Subcutaneous adipose tissue (tissue), 4 donors: ENCODE data around the gene DYRK3. TPM values are rescaled to one million over a fixed set of nuclear protein-coding genes. Genes with fewer than 3 reads are reported as not detected.

Experiments
- total RNA-seq, 4 donors: library from RNA; depleted of rRNA; stranded (reverse); fragments of >200 nt; gene quantifications; one replicate each; pipeline ENCODE4 v1.1.0, GENCODE V29; 2016
- TF ChIP-seq, protein P1 (sequence below): fragments of 450-650 bp; IDR thresholded peaks from one replicate; pipeline ENCODE4 v1.5.1; 2016; ENCODE audit warnings: low read depth, mild to moderate bottlenecking, control low read depth, antibody characterized with exemption, moderate library complexity

The DYRK3 gene
- total RNA-seq, 4 donors from 2014 or later = 7.6 to 11.3 (median 9.8) TPM

DNA sequence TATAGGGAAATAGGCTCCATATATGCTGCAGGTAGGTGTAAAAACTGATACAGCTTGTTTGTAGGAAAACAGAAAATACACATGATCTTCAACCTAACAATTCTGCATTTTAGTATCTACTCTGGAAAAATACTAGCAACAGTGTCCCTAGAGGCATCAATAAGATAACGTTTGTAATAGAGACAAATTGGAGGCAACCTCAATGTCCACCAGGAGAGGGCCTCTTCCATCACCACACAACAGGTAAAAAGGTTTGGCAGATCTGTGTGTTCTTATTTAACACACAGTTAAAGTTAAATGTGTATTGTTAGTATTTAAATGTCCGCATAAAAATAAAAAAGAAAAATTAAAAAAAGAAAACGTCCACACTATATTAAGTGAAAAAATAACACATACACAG is 28.5 kb upstream of the DYRK3 start:
- TF ChIP-seq, protein P1, sequence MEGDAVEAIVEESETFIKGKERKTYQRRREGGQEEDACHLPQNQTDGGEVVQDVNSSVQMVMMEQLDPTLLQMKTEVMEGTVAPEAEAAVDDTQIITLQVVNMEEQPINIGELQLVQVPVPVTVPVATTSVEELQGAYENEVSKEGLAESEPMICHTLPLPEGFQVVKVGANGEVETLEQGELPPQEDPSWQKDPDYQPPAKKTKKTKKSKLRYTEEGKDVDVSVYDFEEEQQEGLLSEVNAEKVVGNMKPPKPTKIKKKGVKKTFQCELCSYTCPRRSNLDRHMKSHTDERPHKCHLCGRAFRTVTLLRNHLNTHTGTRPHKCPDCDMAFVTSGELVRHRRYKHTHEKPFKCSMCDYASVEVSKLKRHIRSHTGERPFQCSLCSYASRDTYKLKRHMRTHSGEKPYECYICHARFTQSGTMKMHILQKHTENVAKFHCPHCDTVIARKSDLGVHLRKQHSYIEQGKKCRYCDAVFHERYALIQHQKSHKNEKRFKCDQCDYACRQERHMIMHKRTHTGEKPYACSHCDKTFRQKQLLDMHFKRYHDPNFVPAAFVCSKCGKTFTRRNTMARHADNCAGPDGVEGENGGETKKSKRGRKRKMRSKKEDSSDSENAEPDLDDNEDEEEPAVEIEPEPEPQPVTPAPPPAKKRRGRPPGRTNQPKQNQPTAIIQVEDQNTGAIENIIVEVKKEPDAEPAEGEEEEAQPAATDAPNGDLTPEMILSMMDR = no peak

DNA sequence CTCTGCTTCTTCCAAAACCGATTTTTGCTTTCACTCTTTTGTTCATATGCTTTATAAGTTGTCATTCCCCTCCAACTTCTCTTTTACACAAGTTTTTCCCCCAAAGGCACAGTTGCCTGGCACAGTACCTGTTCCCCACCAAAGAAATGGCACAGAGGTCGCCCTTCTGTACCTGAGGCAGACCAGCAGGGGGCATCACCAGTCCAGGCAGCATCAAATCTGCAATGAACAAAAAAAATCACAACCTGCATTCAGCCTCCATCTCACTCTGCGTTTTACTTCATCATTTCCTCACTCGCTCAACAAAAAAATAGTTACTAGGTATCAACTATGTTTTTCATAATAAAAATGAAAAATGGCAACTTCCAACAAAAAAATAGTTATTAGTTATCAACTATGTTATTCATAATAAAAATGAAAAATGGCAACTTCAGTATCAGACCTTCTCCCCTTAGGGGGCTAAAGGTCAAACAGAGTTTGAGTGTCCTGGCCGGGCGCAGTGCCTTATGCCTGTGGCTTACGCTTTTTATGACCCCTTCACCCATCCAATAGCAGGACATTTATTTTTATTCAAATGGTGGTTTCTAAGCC is 27.1 kb upstream of the DYRK3 start:
- TF ChIP-seq, protein P1 = no peak

DNA sequence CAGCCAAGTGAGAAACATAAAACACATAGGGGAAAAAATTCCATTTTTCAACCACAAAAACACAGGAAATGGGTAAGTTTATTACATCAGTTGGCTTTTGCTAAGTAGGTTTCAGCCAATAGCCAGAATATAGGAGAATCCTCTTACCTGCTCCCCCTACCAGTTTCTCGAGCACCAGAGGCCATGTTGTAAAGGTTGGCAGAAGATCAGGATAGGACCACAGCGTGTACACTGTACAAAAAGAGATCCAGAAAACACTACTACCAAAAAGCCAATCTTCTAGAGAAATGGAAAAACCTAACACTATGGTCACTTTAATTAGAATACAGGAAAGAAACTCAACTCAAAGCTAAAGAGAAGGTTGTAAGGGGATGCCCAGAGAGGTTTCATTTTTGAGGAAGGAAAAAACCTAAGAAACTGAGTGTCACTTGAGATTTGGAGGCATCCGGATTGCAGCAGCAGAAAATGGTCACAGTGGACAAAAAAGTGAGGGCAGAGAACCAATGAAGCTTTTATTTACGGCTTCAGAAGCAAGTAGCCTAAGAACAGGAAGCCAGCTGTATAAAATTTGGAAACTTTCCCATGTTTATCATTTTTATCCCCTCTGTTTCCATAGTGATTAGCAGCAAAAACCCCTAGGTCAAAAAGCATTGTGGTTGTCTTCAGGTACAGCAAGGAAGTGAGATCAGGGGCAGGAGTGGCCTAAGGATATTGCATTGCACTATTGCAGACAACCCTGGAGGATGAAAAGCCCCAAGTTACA is 25.9 kb upstream of the DYRK3 start:
- TF ChIP-seq, protein P1 = no peak

DNA sequence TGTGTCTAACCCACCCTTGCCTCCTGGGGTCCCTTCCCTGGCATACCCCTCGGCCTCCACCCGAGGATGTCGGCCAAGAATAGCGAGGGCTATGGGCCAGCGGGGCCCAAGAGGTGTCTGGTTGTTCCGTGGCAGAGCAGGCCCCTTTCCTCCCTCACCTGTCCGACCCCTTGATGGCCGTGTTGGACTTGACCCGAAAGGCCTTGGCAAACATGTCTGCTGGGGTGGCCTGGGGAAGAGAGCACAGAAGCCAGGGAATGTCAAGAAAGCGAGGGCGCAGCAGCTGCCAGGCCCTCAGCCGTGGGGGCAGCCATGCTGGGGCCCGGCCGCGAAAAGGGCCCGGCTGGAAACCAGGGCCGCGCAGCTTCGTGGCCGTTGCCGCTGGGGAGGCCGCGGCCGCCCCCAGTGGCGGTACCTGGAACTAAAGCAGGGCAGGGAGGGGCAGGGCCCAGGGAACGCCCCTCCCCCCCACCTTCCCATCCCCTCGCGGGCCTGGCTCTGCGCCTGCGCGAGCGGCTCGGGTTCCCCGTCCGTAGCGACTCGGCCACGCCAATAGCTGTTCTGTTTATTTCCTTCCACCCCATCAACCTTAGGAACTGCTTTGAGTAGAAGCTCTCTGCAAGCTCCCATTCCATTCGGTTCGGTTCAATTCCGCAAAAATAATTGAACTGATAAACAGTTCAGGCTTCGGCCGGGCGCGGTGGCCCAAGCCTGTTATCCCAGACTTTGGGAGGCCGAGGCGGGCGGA is 23.0 kb upstream of the DYRK3 start, which contains the start of gene EIF2D:
Gene EIF2D, minus strand, starts transcription at position 337 of the 748 bp plus-strand sequence. Its CDS starts 123 bp downstream, at position 214.
- TF ChIP-seq, protein P1 = no peak

DNA sequence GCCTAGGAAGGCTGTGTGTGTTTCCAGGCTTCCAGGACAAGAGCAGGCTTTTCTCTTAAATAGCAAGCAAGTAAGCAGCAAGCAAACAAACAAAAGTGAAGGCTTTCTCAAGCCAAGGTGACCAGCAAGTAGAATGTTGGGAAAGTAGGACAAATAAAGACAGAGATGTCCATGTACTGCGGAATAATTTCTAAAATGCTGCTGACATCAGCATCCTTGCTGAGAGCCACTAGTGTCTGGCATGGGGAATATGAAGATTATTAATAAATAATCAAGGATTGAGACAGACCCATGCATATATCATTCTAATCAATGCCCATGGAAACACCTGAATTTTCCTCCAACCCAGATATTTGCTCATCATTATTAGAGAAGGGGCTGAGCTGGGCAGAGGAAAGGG is 6.4 kb upstream of the DYRK3 start:
- TF ChIP-seq, protein P1 = no peak

DNA sequence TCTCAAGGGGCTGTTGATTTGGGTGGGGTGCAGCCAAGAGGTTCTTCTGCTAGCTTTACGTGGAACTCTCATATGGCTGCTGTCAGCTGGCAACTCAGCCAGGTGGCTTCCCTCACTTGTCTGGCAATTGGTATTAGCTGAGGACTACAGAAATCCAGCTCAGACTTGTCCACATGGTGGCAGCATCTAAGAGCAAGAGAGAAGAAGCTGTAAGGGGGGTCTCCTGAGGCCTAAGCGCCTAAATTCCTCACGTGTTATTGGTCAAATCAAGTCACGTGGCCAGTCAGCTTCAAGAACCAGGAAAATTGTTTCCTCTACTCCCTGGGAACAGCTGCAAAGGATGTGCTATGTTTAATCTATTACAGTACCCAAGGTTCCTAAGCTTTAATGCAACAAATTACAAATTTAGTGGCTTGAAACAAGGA is 4.2 kb upstream of the DYRK3 start:
- TF ChIP-seq, protein P1 = no peak

DNA sequence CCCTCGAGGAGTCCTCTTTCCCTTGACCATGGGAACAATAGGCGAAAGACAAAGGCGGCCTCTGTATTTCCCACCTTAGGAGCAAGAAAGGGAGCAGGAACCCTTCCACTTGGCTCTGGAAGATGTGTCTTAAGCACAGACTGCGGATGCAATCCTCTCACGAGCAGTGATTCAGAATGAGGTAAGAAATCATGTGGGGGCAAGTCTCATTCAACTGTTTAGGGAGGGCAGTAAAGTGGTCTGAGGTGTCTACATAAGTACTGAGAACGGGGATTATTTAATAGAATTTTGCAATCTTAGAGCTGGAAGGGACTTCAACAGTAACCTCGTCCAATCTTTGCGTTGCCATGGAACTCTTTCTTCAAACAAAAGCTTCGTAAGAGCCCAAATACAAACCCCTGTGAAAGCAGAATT is 1.6 kb upstream of the DYRK3 start:
- TF ChIP-seq, protein P1 = no peak
